NCI-H128 (cell line): Measurements from ENCODE around the gene B3GALT5.

Experiments used
- DNase-seq: peaks from one replicate; lab custom pipeline; 2025; ENCODE audit not compliant: unreplicated experiment; lab: John Stamatoyannopoulos, UW

The B3GALT5 gene

DNA sequence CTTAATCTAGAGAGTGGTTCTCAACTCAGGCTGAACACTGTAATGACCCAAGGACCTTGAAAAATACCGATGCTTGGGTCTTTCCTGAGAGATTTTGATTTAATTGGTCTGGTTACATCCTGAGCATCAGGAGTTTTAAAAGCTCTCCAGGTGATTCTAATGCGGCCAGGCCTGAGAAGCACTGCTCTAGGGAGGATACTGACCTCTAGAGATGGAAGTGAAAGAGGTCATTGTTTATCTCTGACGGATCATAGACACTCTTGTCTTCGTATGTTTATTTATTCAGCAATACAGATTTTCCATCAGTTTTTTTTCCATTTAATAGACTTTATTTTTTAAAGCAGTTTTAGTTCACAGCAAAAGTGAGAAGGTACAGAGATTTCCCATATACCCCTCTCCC is 77.7 kb downstream of the B3GALT5 start:
- DNase-seq, result no peak

DNA sequence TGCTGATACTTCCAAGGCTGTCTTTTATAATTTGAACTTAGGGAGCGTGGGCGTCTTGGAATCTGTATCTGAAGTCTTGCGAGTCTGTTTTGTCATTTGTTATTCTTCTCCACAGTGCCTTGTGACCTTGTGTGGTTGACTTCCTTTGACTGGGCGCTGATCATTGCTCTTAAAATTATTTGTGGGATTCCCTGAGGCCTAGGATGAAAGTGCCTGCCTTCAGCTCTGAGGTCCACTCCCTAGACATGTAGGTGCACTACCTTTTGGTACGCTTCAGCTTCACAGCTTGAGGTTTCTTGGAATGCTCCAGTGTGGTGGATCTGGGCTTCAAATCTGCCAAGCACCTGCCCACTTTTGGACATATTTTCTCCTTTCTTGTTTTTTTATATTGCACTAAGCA is 82.0 kb downstream of the B3GALT5 start:
- DNase-seq, result no peak

DNA sequence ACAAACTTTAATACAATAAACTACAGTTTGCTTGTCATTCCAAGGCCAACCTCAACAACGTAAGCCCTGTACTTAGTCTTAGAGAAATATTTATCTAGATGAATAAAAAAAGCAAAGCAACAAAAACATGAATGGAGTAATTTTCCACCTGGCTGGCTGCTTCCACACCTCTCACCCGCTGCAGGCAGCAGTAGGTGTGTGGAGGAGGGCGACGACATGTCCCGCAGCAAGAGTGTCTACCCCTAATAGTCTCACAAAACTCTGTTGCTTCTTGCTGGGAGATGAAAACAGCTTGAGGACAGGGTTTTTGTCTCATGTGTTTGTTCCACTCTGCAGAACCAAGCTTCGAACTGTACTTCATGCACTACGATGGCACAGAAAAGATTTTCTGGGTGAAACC is 83.5 kb downstream of the B3GALT5 start:
- no peak for DNase-seq

DNA sequence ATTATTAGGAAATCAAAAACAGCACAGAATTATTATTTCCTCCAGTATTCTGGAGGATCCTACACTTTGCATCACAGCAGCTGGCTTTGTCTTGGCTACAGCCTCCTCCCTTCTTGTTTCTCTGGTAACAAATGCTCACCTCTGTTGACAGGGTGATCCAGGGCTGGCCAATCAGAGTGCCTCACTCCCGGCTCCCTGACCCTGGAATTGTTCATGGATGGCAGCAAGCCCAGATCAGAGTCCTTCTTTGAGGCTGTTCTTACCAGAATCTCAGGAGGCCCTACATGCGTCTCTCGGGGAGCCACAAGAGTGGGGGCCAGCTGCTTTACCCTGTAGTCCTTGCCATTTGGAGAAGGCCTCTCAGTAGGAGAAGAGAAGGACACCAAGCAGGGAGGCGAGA is 83.9 kb downstream of the B3GALT5 start:
- DNase-seq, result no peak

DNA sequence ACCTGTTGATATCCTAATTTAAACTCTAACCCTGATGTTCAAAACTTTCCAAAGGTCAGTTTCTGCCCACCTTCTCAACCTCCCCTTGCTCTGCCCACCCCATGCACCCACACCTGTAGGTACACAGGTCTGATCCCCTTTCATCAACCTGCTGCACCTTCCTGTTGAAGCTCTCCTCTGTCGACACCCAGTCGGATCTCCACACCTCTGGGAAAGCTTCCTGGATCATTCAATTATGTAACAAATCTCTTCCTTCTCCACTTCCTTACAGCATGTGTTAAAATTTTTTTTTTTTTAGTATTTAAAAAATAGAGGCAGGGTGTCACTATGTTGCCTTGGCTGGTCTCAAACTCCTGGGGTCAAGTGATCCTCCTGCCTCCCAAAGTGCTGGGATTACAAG is 87.6 kb downstream of the B3GALT5 start:
- DNase-seq, result no peak

DNA sequence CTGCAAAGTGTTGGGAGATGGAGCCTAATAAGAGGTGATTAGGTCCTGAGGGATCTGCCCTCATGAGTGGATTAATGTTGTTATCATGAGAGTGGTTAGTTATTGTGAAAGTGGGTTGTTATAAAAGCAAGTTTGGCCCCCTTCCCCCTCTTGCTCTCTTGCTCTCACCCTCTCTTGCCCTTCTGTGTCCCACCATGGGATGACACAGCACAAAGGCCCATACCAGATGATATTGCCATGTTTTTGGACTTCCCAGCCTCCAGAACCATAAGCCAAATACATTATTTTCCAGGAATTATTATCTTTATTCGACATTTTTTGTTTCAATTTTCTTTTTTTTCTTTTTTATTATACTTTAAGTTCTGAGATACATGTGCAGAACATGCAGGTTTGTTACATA is 90.8 kb downstream of the B3GALT5 start:
- no peak for DNase-seq

DNA sequence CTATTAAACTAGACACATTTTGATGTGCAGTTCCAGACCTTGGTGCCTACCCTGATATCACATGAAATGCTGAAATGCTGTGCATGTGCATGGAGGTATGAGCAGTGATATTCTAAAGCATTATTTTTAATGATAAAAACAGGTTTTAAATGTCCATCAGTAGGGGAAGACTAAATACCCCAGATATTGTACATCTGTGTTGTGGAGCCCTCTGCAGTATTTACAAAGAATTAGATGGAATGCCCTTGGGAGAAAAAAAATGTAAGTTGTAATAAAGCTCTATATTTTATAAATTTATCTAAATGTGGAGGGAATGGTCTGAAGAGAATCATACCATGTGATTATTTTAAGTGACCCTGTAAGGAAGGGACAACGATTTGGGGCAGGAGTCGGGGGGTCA is 93.1 kb downstream of the B3GALT5 start:
- DNase-seq, result no peak

DNA sequence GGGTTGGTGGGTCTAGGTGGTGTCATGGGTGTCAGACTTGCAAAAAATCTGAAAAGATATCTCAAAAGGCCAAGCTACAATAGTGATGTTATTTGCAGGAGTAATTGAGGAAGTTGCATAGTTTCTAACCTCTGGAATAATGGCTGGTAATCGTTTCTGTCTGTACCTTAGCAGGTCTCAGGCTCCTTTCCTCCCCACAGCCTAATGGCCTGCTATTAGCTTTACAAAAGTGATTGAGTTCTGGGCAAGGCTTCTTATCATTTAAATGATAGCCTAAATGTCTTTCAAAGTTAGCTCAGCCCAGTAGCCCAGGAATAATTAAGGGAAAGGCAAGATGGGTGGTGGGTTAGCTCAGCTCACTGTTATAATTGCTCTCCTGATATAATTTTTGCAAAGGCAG is 94.6 kb downstream of the B3GALT5 start:
- no peak for DNase-seq

DNA sequence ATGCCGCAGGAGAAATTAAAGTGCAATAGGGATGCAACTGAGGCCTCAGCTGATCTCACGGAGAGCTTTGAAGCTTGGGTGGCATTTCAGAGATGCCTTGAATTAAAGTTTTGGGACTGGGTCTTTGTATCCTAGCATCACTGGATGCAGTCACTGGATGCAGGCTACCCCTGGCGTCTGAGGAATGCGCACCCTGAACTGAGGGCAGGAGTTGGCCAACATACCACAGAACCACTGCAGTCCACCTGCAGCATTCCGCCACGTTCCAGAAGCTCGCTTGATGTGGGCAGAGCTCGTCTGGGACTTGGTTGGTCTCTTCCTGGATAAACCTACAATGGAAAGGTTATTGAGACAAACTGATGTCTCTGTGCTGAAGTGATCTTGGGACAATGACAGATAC is 98.1 kb downstream of the B3GALT5 start:
- no peak for DNase-seq

DNA sequence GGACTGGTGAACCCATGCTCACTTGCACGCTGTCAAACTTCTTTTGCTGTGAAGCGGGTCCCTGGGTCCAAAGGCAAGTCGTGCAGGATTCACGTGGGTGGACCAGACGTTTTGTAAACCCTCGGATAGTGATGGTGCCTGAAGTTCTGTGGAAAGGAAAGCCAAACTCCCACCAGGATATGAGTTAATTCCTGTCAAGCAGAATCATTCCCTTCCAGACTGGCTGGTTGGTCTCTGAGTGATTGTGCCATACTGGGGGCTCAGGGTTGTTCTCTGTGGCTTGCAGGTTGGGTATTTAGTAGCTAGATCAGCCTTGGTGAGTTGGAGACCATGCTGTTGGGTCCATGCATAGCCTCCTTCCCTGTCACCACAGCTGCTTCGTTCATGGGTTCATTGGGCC is 99.5 kb downstream of the B3GALT5 start:
- no peak for DNase-seq

DNA sequence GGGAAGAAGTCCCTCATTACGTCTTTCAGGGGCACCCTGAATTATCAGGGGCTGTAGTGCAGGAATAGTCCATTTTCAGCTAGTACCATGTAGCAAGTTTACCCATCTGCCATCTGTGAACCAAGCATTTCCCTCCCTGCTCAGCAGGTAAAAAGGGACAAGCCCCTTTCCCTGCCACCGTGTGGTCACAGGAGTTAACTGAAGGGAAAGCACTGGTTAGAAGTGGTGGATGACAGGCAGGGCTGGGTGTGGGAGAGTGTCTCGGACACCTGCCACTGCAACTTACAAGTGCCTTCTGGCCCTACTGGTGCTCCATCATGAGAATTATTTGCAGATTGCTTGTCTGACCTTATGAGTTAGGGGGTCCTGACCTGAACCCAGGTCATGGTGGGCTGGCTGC is 100.2 kb downstream of the B3GALT5 start:
- DNase-seq, result no peak

DNA sequence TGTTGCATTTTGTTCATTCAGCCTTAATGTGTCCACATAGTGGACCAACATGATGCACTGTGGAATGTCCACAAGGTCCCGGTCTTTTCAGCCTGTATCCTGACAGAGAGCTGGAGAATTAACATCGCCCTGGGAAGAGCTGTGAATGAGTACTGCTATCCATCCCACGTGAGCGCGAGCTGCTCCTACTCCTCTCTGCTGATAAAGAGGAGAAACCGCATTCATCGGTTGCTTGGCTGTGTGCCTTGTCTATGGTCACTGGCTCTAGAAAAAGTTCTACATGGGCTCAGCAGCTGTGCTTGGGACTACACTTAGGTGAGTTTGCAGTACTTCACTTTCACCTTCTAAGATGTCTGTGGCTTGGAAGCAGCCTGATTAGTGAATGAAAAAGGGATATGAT is 101.2 kb downstream of the B3GALT5 start:
- no peak for DNase-seq

DNA sequence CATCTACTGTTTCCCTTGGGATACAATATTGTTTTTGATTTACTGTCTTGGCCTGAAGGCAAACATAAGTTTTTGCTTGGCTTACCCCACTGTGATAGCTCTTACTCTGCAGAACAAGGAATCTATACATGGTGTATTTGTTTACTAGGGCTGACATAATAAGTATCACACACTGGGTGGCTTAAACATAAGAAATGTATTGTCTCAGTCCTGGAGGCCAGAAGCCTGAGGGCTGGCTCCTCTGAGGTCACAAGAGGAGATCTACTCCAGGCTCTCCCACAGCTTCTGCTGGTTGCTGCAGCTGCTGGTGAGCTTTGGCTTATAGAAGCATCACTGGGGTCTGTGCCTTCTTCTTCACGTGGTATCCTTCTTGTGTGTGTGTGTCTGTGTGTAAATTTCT is 101.6 kb downstream of the B3GALT5 start:
- no peak for DNase-seq

DNA sequence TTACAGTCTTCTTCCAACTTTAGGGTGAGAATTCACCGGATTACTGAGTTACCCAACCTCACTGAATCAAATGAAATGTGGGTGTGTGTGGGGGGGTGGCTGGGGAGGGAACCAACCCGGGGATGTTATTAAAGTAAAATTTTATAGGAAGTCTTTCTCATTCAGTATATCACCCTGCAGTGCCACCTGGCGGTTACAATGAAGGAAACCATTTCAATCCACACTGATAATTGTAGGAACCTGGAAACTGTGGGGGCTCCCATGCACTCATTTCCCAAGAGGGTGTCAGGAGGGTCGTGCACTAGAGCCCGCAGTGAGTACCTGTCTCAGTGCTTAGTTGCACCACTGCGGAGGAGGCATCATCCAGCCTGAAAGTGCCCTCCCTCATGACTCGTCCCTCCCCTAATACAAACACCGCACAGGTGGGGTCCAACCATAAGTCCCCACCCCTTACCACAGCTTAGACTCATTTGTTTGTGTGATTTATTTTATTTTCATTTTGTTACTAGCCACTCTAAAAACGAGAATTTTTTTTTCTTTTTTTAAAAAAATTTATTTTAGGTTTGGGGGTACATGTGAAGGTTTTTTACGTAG is 103.2 kb downstream of the B3GALT5 start:
- peak; percentile 15 for DNase-seq

DNA sequence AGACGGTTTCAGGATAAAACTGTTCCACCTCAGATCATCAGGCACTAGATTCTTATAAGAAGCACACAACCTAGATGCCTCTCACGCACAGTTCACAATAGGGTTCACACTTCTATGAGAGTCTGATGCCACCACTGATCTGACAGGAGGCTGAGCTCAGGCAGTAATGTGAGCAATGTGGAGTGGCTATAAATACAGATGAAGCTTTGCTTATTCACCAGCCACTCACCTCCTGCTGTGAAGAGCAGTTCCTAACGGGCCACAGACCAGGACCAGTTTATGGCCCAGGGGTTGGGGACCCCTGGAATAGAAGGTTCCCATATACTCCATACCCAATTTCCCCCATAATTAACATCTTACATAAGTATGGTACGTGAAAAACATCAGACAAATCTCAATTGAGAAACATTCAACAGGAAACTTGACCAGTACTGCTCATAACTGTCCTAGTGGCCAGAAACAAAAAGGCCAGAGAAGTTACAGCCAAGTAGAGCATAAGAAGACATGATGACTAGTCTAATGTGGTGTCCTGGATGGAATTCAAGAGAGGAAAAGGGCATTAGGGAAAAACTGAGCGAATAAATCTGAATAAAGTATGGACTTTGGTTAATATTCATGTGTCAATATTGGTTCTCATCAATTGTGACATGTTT is 107.5 kb downstream of the B3GALT5 start:
- no peak for DNase-seq

DNA sequence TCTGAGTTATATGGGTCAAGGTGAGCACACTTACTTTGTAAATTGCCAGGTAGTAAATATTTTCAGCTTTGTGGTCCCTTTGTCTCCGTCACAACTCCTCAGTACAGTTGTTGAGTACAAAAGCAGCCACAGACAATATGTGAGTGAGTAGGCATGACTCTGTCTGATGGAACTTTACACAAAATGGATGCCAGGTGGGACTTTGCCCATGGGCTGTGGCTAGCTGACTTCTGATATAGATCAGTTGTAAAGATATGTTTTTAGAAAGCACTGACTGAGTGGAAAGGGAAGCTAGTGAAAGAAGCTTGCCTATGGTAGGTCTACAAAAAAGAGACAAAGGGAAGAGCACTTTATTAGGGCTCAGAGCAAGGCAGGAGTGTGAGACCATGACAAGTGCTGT is 109.1 kb downstream of the B3GALT5 start:
- no peak for DNase-seq
